Colonic mucosa (tissue), 4 donors: ENCODE data around the gene HLA-G. TPM values are rescaled to one million over a fixed set of nuclear protein-coding genes. Genes with fewer than 3 reads are reported as not detected.

Experiments
- DNase-seq: peaks from one replicate; pipeline ENCODE4 v3.0.0-alpha.2; 2020
- H3K27ac ChIP-seq: fragments of 200-600 bp; one replicate; pipeline ENCODE4 v1.8.0; 2021
- H3K27me3 ChIP-seq: fragments of 200-600 bp; one replicate; pipeline ENCODE4 v1.8.0; 2021
- H3K36me3 ChIP-seq: fragments of 200-600 bp; one replicate; pipeline ENCODE4 v1.8.0; 2021
- H3K4me1 ChIP-seq: fragments of 200-600 bp; one replicate; pipeline ENCODE4 v1.8.0; 2021; ENCODE audit warnings: mild to moderate bottlenecking
- H3K4me3 ChIP-seq: fragments of 200-600 bp; one replicate; pipeline ENCODE4 v1.8.0; 2021
- H3K9ac ChIP-seq, 2 donors: one replicate each; pipeline ENCODE4 v1.7.0; 2013; ENCODE audit warnings: control low read depth in 2 of 2, low read depth in 2 of 2, low read length in 2 of 2
- H3K9me3 ChIP-seq: fragments of 200-600 bp; one replicate; pipeline ENCODE4 v1.8.0; 2021
- CTCF ChIP-seq: fragments of 200-600 bp; IDR thresholded peaks from one replicate; pipeline ENCODE4 v1.8.0; 2022; ENCODE audit warnings: antibody characterized with exemption, mild to moderate bottlenecking
- intact Hi-C: fragments of 100-400 bp; cut with DNase I; formaldehyde crosslinking; loops from one replicate; pipeline ENCODE4 v1.14.1; 2022
- total RNA-seq, 2 donors: library from RNA; stranded (reverse); fragmentation: NEBNext Ultra II Directional in 1 of 2; extraction: Animal tissue kit (Norgen Biotek cat#: 25700) in 1 of 2; gene quantifications; one replicate each; pipeline ENCODE4 v1.2.1, GENCODE V29; 2021
- donor health status: healthy.
- donor health status: DM: no; HTN: no; CAD: no.
- donor health status: DM: no; HTN: no; CAD: no.

HLA-G gene
- total RNA-seq, 2 donors from 2014 or later, result 55.3 to 91.3 TPM

GRCh38 chr6:29816030-29816429 is 11.6 kb upstream of the HLA-G start:
- intact Hi-C loops, result no loop called here
- DNase-seq, result no peak
- Histone ChIP-seq H3K9ac (no peak overlapping the region), H3K4me1 (no peaks in the 10 kb centered on the region), H3K27me3 (no peaks in the 10 kb centered on the region), H3K27ac (no peak overlapping the region), H3K9me3 (no peaks in the 10 kb centered on the region), H3K4me3 (no peak overlapping the region), H3K36me3 (no peaks in the 10 kb centered on the region)
- TF ChIP-seq CTCF, result no peak

GRCh38 chr6:29818892-29819291 is 8.7 kb upstream of the HLA-G start:
- intact Hi-C loops, result no loop called here
- no peak for TF ChIP-seq CTCF
- no peaks in the 10 kb centered on the region for H3K36me3 ChIP-seq

GRCh38 chr6:29824144-29824543 is 3.5 kb upstream of the HLA-G start:
- no peak for DNase-seq
- no peak for TF ChIP-seq CTCF
- intact Hi-C loops, result no loop called here
- Histone ChIP-seq H3K9ac (no peak overlapping the region), H3K4me3 (no peak overlapping the region), H3K27ac (no peak overlapping the region), H3K4me1 (peaks cover 3% of the 10 kb centered on the region), H3K36me3 (no peaks in the 10 kb centered on the region), H3K27me3 (no peaks in the 10 kb centered on the region), H3K9me3 (no peaks in the 10 kb centered on the region)

More at GRCh38 chr6:29818892-29819291, 8.7 kb upstream of the HLA-G start:
- H3K27ac ChIP-seq, result no peak overlapping the region
- DNase-seq, result no peak
- no peak overlapping the region for H3K9ac ChIP-seq
- H3K27me3 ChIP-seq, result no peaks in the 10 kb centered on the region
- no peak overlapping the region for H3K4me3 ChIP-seq
- no peaks in the 10 kb centered on the region for H3K4me1 ChIP-seq
- no peaks in the 10 kb centered on the region for H3K9me3 ChIP-seq

- Histone ChIP-seq H3K27ac (no peak overlapping the region), H3K36me3 (no peaks in the 10 kb centered on the region), H3K9me3 (no peaks in the 10 kb centered on the region), H3K9ac (no peak overlapping the region), H3K4me1 (peaks cover 3% of the 10 kb centered on the region), H3K27me3 (no peaks in the 10 kb centered on the region), H3K4me3 (no peak overlapping the region)
- intact Hi-C loops, result no loop called here
- no peak for TF ChIP-seq CTCF
- no peak for DNase-seq
Measured at GRCh38 chr6:29825848-29826247, 1.8 kb upstream of the HLA-G start.

GRCh38 chr6:29826271-29826670 is 1.4 kb upstream of the HLA-G start:
- DNase-seq, result no peak
- H3K9ac ChIP-seq, result no peak overlapping the region
- no peak overlapping the region for H3K4me3 ChIP-seq
- intact Hi-C loops, result no loop called here
- peaks cover 3% of the 10 kb centered on the region for H3K4me1 ChIP-seq
- TF ChIP-seq CTCF, result no peak
- H3K9me3 ChIP-seq, result no peaks in the 10 kb centered on the region
- H3K27me3 ChIP-seq, result no peaks in the 10 kb centered on the region
- no peak overlapping the region for H3K27ac ChIP-seq
- H3K36me3 ChIP-seq, result no peaks in the 10 kb centered on the region

GRCh38 chr6:29828471-29828797 is 809 bp downstream of the HLA-G start:
- Histone ChIP-seq H3K27ac (no peak overlapping the region), H3K9ac (no peak overlapping the region), H3K4me1 (peaks cover 3% of the 10 kb centered on the region), H3K4me3 (peak overlapping the region; percentile 48), H3K9me3 (no peaks in the 10 kb centered on the region), H3K36me3 (no peaks in the 10 kb centered on the region), H3K27me3 (no peaks in the 10 kb centered on the region)
- intact Hi-C loops, result no loop called here
- TF ChIP-seq CTCF, result no peak
- DNase-seq, result peak; percentile 65
